Ectodermal cell (in vitro differentiated cells): ENCODE data around the gene ZNF33A. TPM values are rescaled to one million over a fixed set of nuclear protein-coding genes. Genes with fewer than 3 reads are reported as not detected.
"Not testable (repeated sequence)": the region's sequence is repeated elsewhere in the genome, so short reads cannot be mapped to it uniquely, and the experiment has no call there.

Experiments
- H3K27ac ChIP-seq: 2 replicates; pipeline ENCODE4 v1.7.0; 2013; ENCODE audit warnings: mild to moderate bottlenecking, low read depth, low read length; ENCODE audit not compliant: insufficient read depth, poor library complexity, severe bottlenecking
- H3K27me3 ChIP-seq: 2 replicates; pipeline ENCODE4 v1.7.0; 2013; ENCODE audit warnings: mild to moderate bottlenecking, low read length; ENCODE audit not compliant: insufficient read depth, control insufficient read depth, poor library complexity, severe bottlenecking
- H3K36me3 ChIP-seq: one replicate; pipeline ENCODE4 v1.7.0; 2013; ENCODE audit warnings: low read length; ENCODE audit not compliant: control insufficient read depth, insufficient read depth
- H3K4me1 ChIP-seq: one replicate; pipeline ENCODE4 v1.7.0; 2013; ENCODE audit warnings: low read length; ENCODE audit not compliant: control insufficient read depth, insufficient read depth
- H3K4me3 ChIP-seq: 2 replicates; pipeline ENCODE4 v1.7.0; 2013; ENCODE audit warnings: low read depth, low read length, control low read depth; ENCODE audit not compliant: insufficient read depth
- H3K9me3 ChIP-seq: 2 replicates; pipeline ENCODE4 v1.7.0; 2013; ENCODE audit warnings: mild to moderate bottlenecking, low read length, moderate library complexity; ENCODE audit not compliant: control insufficient read depth
- WGBS, 2 experiments: methylation state at CpG; one replicate each; pipeline ENCODE4 v1.1.7; 2013; ENCODE audit warnings: missing lambda C conversion rate in 2 of 2; 5-methylcytosine and 5-hydroxymethylcytosine counted together
- polyA plus RNA-seq, 4 experiments: library from polyadenylated mRNA; stranded (reverse); fragments of 50-300 nt; gene quantifications; one replicate each; pipeline ENCODE4 v1.2.3, GENCODE V29; 2013

Gene ZNF33A
- 42.0 TPM for polyA plus RNA-seq (2013, experiment 1 of 4)
- polyA plus RNA-seq (2013, experiment 2 of 4), result 49.0 TPM
- polyA plus RNA-seq (2013, experiment 3 of 4), result 29.9 TPM
- polyA plus RNA-seq (2013, experiment 4 of 4), result 34.6 TPM

DNA sequence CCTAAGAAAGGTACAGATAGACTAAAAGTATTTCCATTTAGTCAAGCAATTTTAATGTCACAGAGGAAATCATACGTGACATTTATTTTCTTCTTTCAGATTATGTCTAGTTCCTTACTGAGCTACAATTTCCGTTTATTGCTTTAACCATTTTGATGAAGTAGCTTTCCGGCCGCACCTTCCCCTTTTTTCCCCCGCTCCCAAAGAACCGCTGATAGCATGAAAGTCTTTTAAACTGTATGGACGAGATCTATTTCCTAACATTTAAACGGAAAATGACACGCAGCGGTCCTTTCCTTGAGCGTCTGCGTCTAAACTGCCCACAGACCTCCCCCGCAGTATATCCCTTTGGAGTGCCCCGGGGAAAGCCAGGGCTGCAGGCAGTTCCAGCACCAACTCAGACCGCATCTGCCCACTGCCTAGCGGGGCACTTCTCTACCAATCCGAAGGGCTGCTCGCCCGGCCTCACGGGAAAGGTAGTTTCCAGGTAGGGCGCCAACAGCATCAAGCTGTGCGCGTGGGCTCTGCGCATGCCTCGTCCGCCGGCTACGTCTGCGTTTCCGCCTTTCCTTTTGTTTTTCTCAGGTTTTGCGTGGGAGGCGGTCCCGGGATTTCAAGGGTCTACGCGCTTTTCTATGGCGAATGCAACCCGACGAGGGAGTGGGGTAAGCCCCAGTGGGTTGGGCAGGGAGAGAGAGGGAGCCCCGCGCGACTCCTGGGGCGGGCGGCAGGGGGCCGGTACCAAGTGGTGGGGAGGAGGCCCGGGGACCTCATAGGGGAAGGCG, at the start of gene ZNF33A:
ZNF33A (plus strand) TSS at position 557 of the 785 bp plus-strand sequence. CDS start 1,667 bp downstream, outside the sequence.
- Histone ChIP-seq H3K4me3 (peak within 1 kb of the TSS; percentile 47), H3K27ac (peak within 1 kb of the TSS; percentile 61), H3K9me3 (no peaks in the 10 kb centered on the region), H3K27me3 (no peaks in the 10 kb centered on the region), H3K4me1 (no peaks in the 10 kb centered on the region), H3K36me3 (peaks cover 3% of the 10 kb centered on the region)
- whole genome bisulfite sequencing, 2 experiments, result 3% methylated on average over 46 of the region's 46 CpGs

DNA sequence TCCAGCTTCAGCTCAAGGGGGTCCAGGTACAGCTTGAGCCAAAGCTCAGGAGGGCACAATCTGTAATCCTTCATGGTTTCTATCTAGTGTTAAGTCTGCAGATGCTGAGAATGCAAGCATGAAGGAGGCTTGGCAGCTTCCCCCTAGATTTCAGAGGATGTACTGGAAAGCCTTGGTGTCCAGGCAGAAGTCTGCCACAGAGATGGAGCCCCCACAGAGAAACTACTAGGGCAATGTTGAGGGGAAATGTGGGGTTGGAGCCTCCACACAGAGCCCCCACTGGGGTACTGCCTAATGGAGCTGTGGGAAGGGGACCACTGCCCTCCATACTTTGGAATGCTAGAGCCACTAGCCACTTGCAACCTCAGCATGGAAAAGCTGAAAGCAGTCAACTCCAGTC, 45.5 kb upstream of the ZNF33A start:
- no peaks in the 10 kb centered on the region for H3K27me3 ChIP-seq
- no peak overlapping the region for H3K27ac ChIP-seq
- no peaks in the 10 kb centered on the region for H3K36me3 ChIP-seq
- H3K4me1 ChIP-seq, result no peaks in the 10 kb centered on the region
- H3K4me3 ChIP-seq, result no peak overlapping the region
- peaks cover 10% of the 10 kb centered on the region for H3K9me3 ChIP-seq

DNA sequence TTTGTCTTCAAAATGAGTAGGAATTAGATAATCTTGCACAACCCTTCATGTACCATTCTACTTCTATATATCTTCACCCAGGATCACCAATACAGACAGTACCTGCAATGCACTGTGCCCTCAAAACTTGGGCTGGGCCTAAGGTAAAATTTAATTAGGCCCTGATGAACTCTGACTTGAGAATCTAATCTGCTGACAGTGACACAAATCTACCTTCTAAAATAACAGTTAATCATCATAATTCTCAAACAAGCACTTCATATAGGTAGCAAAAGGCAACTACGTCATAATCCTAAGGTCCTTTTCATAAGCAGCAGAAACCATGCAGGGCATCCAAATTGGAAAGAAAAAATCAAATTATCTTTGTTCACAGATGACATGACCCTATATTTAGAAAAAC, 38.1 kb upstream of the ZNF33A start:
- Histone ChIP-seq H3K9me3 (no peaks in the 10 kb centered on the region), H3K4me1 (no peaks in the 10 kb centered on the region), H3K36me3 (no peaks in the 10 kb centered on the region), H3K27me3 (no peaks in the 10 kb centered on the region), H3K4me3 (no peak overlapping the region), H3K27ac (no peak overlapping the region)
- WGBS, 2 experiments, result 90 to 93% methylated on average over 1 of the region's 1 CpG

DNA sequence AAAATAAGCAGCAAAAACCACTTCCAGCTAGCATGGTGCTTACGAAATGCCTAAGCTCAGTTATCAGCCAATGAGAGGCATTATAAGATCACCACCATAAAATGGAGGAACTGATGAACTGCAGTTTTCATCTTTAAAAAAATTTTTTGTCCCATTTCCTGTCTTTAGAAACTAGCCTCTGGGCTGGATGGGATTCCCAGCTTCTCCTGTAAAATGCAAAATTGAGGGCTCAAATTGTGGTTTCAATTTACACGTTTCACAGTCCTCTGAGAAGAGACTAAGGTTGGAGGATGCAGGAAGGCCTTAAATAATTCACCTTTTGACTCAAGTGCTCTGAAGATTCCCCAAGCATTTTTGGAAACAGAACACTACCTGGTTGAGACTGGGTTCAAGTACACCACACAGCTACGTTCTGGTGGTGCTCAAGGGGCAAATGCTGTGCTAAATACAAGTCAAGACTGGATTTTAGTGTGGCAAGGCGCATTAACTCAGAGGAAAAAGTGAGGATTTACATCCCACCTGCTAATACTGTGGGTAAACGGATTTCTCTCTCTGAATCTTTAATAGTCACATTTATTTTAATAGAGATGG, 35.0 kb upstream of the ZNF33A start:
- Histone ChIP-seq H3K36me3 (no peaks in the 10 kb centered on the region), H3K27ac (no peak overlapping the region), H3K9me3 (no peaks in the 10 kb centered on the region), H3K27me3 (no peaks in the 10 kb centered on the region), H3K4me3 (peak overlapping the region; percentile 69), H3K4me1 (no peaks in the 10 kb centered on the region)
- 58 to 81% methylated on average over 4 to 5 of the region's 5 CpGs for WGBS, 2 experiments

DNA sequence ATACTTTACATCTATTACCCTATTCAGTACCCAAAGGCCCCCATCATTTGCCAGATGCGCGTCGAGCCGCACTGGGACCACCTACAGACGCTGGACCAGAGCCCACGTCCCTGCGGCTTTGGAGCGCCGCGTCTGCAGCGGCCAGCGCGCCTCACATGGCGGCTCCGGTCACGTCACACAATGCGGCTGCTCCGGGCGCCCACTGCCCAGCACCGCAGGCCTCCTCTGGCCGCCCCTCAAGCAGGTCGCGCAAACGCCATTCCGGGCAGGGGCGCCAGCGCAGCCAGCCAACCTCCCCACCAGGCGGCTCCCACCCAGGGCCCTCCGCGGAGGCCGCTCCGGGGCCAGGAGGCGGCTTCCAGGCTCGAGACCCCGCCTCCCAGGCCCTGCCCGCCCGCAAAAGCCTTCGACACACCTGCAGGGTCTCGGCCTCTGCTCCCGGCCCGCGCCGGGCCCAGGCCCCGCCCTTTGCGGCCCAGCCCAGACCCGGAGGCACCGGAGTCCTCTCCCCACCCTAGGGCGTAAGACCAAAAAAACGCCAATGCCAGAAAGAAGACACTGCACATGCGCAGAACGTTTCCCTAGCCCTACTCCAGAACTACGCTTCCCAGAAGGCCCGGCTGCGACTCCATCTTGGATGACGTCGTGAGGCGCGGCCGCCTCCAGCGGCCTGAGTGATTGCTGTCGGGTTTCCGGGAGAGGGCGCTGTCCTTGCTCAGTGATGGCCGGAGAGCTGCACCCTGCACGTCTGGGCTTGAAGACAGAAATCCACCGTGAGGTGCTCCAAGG, 34.2 kb upstream of the ZNF33A start, which contains the start of gene ZNF25:
ZNF25 (minus strand) TSS at position 557 of the 789 bp plus-strand sequence. CDS start 4,925 bp downstream, outside the sequence.
- Histone ChIP-seq H3K4me1 (no peaks in the 10 kb centered on the region), H3K36me3 (no peaks in the 10 kb centered on the region), H3K27ac (peak within 1 kb of the TSS; percentile 84), H3K27me3 (no peaks in the 10 kb centered on the region), H3K9me3 (no peaks in the 10 kb centered on the region), H3K4me3 (peak within 1 kb of the TSS; percentile 69)
- WGBS, 2 experiments, result 0 to 1% methylated on average over 66 of the region's 66 CpGs

DNA sequence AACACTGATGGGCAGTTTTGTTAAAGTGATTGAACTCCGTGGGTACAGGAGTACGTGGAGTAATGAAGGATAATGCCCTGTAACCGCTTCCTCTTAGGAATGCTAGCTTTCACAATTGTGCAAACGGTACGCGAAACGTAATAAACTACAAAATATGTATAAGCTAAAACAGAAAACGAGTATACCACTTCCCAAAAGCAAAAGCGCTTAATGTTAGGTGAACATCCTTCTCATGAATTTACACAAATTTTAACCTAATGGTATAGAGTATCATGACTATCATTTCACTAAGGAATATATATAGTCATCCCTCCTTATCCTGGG, 33.6 kb upstream of the ZNF33A start:
- WGBS, 2 experiments, result 67 to 68% methylated on average over 9 of the region's 9 CpGs
- no peak overlapping the region for H3K27ac ChIP-seq
- H3K4me1 ChIP-seq, result no peaks in the 10 kb centered on the region
- H3K4me3 ChIP-seq, result no peak overlapping the region
- no peaks in the 10 kb centered on the region for H3K27me3 ChIP-seq
- H3K9me3 ChIP-seq, result no peaks in the 10 kb centered on the region
- H3K36me3 ChIP-seq, result no peaks in the 10 kb centered on the region

DNA sequence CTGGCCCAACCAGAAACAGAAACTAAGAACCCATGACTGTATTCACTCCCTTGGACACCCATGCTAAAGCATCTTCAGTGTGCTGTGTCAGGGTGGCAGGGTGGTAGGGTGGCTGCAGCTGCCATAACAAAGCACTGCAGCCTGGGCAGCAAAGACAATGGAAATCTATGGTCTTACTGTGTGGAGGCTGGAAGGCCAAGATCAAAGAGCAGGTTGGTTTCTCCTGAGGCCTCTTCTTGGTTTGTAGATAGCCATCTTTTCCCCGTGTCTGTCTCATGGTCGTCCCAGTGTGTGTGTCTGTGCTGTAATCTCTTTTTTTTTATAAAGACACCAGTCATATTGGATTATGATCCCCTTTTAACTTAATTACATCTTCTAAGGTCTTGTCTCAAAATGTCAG, 18.8 kb upstream of the ZNF33A start:
- Histone ChIP-seq H3K27me3 (no peaks in the 10 kb centered on the region), H3K36me3 (no peaks in the 10 kb centered on the region), H3K27ac (no peak overlapping the region), H3K4me1 (no peaks in the 10 kb centered on the region), H3K4me3 (no peak overlapping the region), H3K9me3 (peaks cover 3% of the 10 kb centered on the region)
- WGBS, 2 experiments, result 84% methylated on average over 2 of the region's 2 CpGs; no CpG with 5 or more reads in 1 of the 2 experiments

DNA sequence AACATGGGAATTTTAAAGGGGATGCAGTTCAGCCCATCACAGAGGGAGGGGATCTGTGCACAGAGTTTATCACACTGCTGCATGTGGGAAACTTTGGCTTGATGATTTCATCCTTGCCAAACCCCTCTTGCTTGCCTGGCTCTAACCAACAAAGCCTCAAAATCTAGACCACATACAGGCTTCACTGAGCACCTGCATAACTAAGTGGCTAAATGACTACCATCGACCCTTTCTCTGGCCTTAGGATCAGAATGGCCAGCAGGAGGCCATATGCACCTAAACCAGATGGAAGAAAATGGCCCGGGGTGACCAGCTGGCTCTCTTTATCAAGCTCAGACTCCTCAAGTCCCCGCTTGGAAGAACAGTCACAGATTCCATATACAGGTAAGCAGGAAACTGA, 18.4 kb upstream of the ZNF33A start:
- Histone ChIP-seq H3K4me3 (no peak overlapping the region), H3K4me1 (no peaks in the 10 kb centered on the region), H3K9me3 (peaks cover 3% of the 10 kb centered on the region), H3K27ac (no peak overlapping the region), H3K27me3 (no peaks in the 10 kb centered on the region), H3K36me3 (no peaks in the 10 kb centered on the region)
- 73 to 81% methylated on average over 3 of the region's 3 CpGs for WGBS, 2 experiments

DNA sequence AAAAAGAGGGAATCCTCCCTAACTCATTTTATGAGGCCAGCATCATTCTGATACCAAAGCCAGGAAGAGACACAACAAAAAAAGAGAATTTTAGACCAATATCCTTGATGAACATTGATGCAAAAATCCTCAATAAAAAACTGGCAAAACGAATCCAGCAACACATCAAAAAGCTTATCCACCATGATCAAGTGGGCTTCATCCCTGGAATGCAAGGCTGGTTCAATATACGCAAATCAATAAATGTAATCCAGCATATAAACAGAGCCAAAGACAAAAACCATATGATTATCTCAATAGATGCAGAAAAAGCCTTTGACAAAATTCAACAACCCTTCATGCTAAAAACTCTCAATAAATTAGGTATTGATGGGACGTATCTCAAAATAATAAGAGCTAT, 11.6 kb upstream of the ZNF33A start:
- not testable (repeated sequence) for H3K27me3 ChIP-seq, H3K4me3 ChIP-seq, H3K4me1 ChIP-seq, H3K36me3 ChIP-seq, H3K9me3 ChIP-seq, H3K27ac ChIP-seq
- 75% methylated on average over 1 of the region's 3 CpGs; no CpG with 5 or more reads in 1 of the 2 experiments for WGBS, 2 experiments

DNA sequence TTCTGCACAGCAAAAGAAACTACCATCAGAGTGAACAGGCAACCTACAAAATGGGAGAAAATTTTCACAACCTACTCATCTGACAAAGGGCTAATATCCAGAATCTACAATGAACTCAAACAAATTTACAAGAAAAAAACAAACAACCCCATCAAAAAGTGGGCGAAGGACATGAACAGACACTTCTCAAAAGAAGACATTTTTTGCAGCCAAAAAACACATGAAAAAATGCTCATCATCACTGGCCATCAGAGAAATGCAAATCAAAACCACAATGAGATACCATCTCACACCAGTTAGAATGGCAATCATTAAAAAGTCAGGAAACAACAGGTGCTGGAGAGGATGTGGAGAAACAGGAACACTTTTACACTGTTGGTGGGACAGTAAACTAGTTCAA, 10.0 kb upstream of the ZNF33A start:
- H3K27me3 ChIP-seq, H3K4me3 ChIP-seq, H3K36me3 ChIP-seq, H3K27ac ChIP-seq, H3K9me3 ChIP-seq, H3K4me1 ChIP-seq: not testable (repeated sequence)
- WGBS, 2 experiments, result 100% methylated on average over 1 of the region's 1 CpG; no CpG with 5 or more reads in 1 of the 2 experiments
